Common myeloid progenitor, CD34-positive (primary cell): Measurements from ENCODE around the gene SIT1.

Experiments
- CTCF ChIA-PET: fragments of 350-600 bp; sonication (Branson Sonifier 250); formaldehyde crosslinking; loops from one replicate; lab custom pipeline; 2021; ENCODE audit warnings: antibody characterized with exemption; lab: Charles Lee
- POLR2A ChIA-PET: fragments of 350-600 bp; sonication (Branson Sonifier 250); formaldehyde crosslinking; loops from one replicate; lab custom pipeline; 2021; ENCODE audit warnings: antibody characterized with exemption; lab: Charles Lee
- DNase-seq, 3 donors: peaks; one replicate each; pipeline versions ENCODE4 v3.0.0 to v3.0.0-alpha.2; 2013
- H3K27ac ChIP-seq, 2 experiments: 1 replicate in 1 of 2; 2 replicates in 1 of 2; pipeline ENCODE4 v1.7.0; 2013; ENCODE audit warnings: inconsistent platforms in 2 of 2, low read length in 2 of 2, mild to moderate bottlenecking in 2 of 2, low read depth in 1 of 2, moderate library complexity in 1 of 2; ENCODE audit not compliant: severe bottlenecking in 2 of 2, insufficient read depth in 1 of 2, poor library complexity in 1 of 2
- H3K27me3 ChIP-seq, 5 experiments: replicated peaks in 2 of 5; 1 replicate in 3 of 5; 2 replicates in 2 of 5; pipeline versions ENCODE4 v1.6.1 to v1.7.0; 2013; ENCODE audit warnings: low read length in 4 of 5, mild to moderate bottlenecking in 2 of 5, moderate library complexity in 2 of 5, inconsistent platforms in 1 of 5; ENCODE audit not compliant: insufficient read depth in 5 of 5, control insufficient read depth in 4 of 5
- H3K36me3 ChIP-seq, 4 experiments: 1 replicate in 2 of 4; 2 replicates in 2 of 4; pipeline versions ENCODE4 v1.6.1 to v1.7.0; 2013; ENCODE audit warnings: low read length in 3 of 4, control low read depth in 1 of 4, mild to moderate bottlenecking in 1 of 4; ENCODE audit not compliant: control insufficient read depth in 4 of 4, insufficient read depth in 4 of 4
- H3K4me1 ChIP-seq, 4 experiments: 1 replicate in 3 of 4; 2 replicates in 1 of 4; pipeline versions ENCODE4 v1.6.1 to v1.7.1; 2013; ENCODE audit warnings: low read length in 3 of 4, mild to moderate bottlenecking in 3 of 4, control low read depth in 1 of 4, inconsistent platforms in 1 of 4, moderate library complexity in 1 of 4; ENCODE audit not compliant: control insufficient read depth in 4 of 4, insufficient read depth in 4 of 4; ENCODE audit errors: control extremely low read depth in 1 of 4
- H3K4me3 ChIP-seq, 7 experiments: 1 replicate in 4 of 7; 2 replicates in 3 of 7; pipeline versions ENCODE4 v1.5.1 to v1.7.0; 2013; ENCODE audit warnings: mild to moderate bottlenecking in 7 of 7, low read length in 6 of 7, moderate library complexity in 6 of 7, inconsistent platforms in 2 of 7, low read depth in 2 of 7, control low read depth in 1 of 7; ENCODE audit not compliant: insufficient read depth in 4 of 7, control insufficient read depth in 1 of 7; ENCODE audit errors: extremely low read depth in 1 of 7
- H3K9me3 ChIP-seq, 5 experiments: 1 replicate in 4 of 5; 2 replicates in 1 of 5; pipeline versions ENCODE4 v1.6.1 to v1.7.1; 2013; ENCODE audit warnings: low read length in 4 of 5, mild to moderate bottlenecking in 2 of 5, inconsistent platforms in 1 of 5, low read depth in 1 of 5, moderate library complexity in 1 of 5; ENCODE audit not compliant: control insufficient read depth in 4 of 5, insufficient read depth in 2 of 5; ENCODE audit errors: control extremely low read depth in 1 of 5
- WGBS: methylation state at CpG from one replicate; pipeline ENCODE4 v1.1.5; 2013; ENCODE audit not compliant: insufficient coverage; 5-methylcytosine and 5-hydroxymethylcytosine counted together

Gene SIT1

DNA sequence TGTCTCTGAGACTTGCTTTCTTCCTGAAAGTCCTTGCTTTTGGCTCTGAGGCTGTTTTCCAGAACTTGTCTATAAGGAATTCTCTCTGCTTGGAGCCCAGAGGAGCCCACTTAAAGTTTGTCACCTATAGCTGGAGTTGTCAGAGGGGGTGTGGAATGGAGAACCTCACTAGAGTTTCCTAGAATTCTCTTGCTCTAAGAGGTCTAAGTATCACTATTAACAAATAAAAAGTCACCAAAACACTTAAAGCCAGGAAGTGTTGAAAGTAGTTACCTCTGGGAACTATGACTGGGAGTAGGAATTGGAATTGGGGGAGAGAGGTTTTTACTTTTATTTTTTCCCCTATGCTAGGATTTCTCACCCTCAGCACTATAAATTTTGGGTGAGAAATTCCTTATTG, 15.0 kb downstream of the SIT1 start:
- POLR2A ChIA-PET: no interaction called here
- CTCF ChIA-PET: interaction anchor here (1.0 to 1.9 kb wide), 6 partner anchors 11 to 56 kb away, joined by 3 to 7 read pairs (median 3); no protein-coding TSS in a partner anchor
- Histone ChIP-seq H3K9me3 (peaks cover 0 to 2% (median 0%) of the 10 kb centered on the region in 5 experiments), H3K4me1 (peaks cover 6 to 45% (median 30%) of the 10 kb centered on the region in 4 experiments), H3K27ac (no peak overlapping the region), H3K27me3 (no peaks in the 10 kb centered on the region), H3K4me3 (no peak overlapping the region), H3K36me3 (no peaks in the 10 kb centered on the region)
- DNase-seq: no peak

DNA sequence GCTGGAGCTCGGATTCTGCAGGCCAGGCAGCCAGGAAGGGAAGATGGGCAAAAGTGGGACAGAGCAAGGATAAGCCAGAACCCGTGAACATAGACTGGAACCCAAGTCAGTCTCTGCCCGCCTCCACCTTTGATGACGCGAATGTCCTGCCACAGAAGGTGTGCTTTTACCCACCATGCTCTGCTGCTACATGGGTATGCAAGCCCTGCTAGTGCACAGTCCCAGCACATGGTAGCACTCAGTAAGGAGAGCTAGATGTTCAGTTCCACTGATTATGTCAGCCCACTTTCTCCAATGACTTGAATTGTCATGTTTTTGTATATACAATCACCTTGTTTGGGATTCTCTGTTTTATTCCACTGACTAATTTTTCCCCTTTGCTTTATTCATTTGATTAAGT, 21.1 kb downstream of the SIT1 start:
- no peaks in the 10 kb centered on the region for H3K36me3 ChIP-seq
- H3K4me3 ChIP-seq: no peak overlapping the region
- no peaks in the 10 kb centered on the region for H3K4me1 ChIP-seq
- no peak for DNase-seq
- CTCF ChIA-PET: interaction anchor here (1.5 to 2.4 kb wide), 3 partner anchors 10 to 16 kb away, joined by 8 to 9 read pairs (median 8); no protein-coding TSS in a partner anchor
- no peaks in the 10 kb centered on the region for H3K9me3 ChIP-seq
- no peaks in the 10 kb centered on the region for H3K27me3 ChIP-seq
- H3K27ac ChIP-seq: no peak overlapping the region
- WGBS: 100% methylated on average over 5 of the region's 5 CpGs
- POLR2A ChIA-PET: no interaction called here

DNA sequence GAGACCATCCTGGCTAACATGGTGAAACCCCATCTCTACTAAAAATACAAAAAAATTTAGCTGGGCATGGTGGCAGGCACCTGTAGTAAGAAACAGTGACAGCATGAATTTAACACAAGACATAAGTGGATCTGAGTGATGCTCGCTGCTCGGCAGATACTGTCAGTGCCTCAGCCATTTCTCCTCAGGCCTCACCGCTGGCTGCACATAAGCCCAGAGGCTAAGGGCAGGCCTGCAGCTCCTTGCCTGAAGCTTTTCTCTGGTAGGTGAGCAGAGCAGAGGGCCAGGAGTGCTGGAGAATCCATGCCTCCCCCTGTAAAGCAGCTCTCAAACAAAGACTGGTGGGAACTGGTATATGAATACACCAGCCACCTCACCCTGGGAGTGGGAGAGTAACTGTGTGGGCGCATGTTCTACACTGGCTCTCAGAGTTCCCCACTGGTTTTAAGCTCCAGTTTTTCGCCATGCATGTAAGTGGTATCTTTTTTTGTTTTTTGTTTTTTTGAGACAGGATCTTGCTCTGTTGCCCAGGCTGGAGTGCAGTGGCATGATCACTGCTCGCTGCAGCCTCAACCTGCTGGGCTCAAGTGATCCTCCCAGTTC, 22.2 kb downstream of the SIT1 start:
- ChIA-PET CTCF (interaction anchor here (1.5 to 2.4 kb wide), 6 partner anchors 9 to 25 kb away, joined by 5 to 9 read pairs (median 8); no protein-coding TSS in a partner anchor), POLR2A (no interaction called here)
- no peaks in the 10 kb centered on the region for H3K27me3 ChIP-seq
- no peaks in the 10 kb centered on the region for H3K4me1 ChIP-seq
- H3K9me3 ChIP-seq: no peaks in the 10 kb centered on the region
- H3K4me3 ChIP-seq: no peak overlapping the region
- no peak for DNase-seq
- no peak overlapping the region for H3K27ac ChIP-seq
- H3K36me3 ChIP-seq: no peaks in the 10 kb centered on the region
- WGBS: 97% methylated on average over 6 of the region's 6 CpGs

DNA sequence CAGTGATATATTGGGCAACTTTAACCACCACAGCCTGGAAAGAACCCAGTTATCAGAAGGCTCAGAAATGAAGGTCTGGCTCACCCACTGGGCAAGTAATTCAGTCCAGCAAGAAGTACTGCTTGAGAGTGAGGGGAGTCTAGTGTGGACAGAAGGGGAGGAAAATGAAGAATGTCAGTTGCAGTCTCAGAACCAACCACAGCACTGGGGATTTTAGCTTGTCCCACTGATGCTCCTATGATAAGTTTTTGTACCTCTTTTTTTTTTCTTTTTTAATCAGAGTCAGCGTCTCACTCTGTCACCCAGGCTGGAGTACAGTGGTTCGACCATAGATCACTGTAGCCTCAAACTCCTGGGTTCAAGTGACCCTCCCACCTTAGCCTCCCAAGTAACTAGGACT, 23.2 kb downstream of the SIT1 start:
- no peak overlapping the region for H3K27ac ChIP-seq
- H3K4me3 ChIP-seq: no peak overlapping the region
- H3K36me3 ChIP-seq: no peaks in the 10 kb centered on the region
- H3K9me3 ChIP-seq: no peaks in the 10 kb centered on the region
- WGBS: 100% methylated on average over 2 of the region's 2 CpGs
- H3K4me1 ChIP-seq: no peaks in the 10 kb centered on the region
- DNase-seq: no peak
- CTCF ChIA-PET: interaction anchor here (1.6 to 2.4 kb wide), 4 partner anchors 12 to 24 kb away, joined by 5 to 9 read pairs (median 6); no protein-coding TSS in a partner anchor
- H3K27me3 ChIP-seq: no peaks in the 10 kb centered on the region
- POLR2A ChIA-PET: no interaction called here

DNA sequence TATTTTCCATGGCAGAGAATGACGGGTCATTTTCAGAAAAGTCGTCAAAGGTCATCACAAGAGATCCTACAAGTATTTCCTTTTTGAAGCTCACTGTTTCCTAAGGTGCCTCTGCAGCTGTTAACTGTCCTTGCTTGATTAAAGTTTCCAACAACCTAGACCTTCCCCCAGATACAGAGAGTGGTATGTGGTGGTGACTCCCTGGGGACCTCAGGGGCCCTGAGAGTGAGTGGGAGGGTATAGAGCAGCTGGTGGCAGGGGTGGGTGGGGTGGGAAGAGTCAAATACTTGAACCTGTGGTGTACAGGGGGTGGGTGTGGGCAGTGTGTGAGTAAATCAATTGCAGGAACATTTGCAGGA, 31.0 kb downstream of the SIT1 start:
- H3K4me3 ChIP-seq: peak overlapping the region in 2 of 7 experiments; percentile 13 to 32
- WGBS: 14% methylated on average over 2 of the region's 2 CpGs
- no peaks in the 10 kb centered on the region for H3K27me3 ChIP-seq
- H3K27ac ChIP-seq: no peak overlapping the region
- no peak for DNase-seq
- no peaks in the 10 kb centered on the region for H3K9me3 ChIP-seq
- POLR2A ChIA-PET: interaction anchor here (1.1 kb wide), 1 partner anchor 135 kb away, joined by 3 read pairs; no protein-coding TSS in a partner anchor
- H3K4me1 ChIP-seq: peaks cover 0 to 54% (median 33%) of the 10 kb centered on the region in 4 experiments
- CTCF ChIA-PET: interaction anchor here (0.8 to 2.6 kb wide), 8 partner anchors 9 to 506 kb away, joined by 3 to 10 read pairs (median 4); no protein-coding TSS in a partner anchor
- H3K36me3 ChIP-seq: no peaks in the 10 kb centered on the region

DNA sequence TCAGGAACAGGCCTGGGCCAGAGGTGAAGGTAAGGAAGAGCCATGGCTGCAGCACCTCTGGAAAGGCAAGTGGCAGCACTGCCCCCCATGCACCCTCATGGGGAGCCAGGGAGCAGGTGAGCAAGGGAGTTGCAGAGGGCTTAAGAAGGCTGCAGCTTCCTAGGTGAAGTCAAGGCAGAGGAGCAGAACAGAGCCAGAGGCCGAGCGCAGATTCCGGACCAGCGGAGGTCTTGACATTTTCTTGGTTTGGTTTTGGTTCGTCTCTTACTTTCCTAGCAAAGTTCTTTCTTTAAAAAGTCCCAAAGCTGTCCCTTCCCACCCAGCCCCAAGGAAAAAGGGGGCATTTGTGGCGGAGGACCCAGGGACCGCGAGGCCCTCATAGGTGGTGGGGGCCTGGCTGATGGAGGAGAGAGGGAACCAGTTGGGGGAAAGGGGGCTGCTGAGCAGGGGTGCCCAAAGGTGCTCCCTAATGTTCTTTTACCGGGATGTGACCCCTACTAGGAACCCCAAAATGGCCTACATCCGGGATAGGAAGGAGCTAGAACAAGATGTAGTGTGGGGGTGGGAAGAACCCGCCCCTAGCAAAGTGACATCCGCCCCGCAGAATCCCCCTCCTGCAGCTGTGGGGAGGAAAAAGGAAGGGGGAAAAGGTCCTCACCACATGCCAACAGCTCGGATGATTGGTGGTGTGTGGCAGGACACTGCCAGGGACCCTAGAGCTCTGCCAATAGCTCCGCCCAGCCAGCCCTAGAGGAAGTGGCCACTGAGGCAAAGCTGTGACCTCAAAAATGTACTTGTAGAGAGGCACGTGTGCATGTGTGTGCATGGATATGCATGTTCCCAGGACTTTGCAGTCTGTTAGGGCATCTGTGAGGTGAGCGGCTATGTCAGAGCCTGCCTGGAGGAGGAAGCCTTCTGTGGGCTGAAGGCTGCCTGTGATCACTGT, 31.6 kb downstream of the SIT1 start:
- DNase-seq: peak in 2 of 3 donors; percentile 65 to 80
- Histone ChIP-seq H3K4me1 (peaks cover 0 to 54% (median 33%) of the 10 kb centered on the region in 4 experiments), H3K27me3 (no peaks in the 10 kb centered on the region), H3K27ac (no peak overlapping the region), H3K9me3 (no peaks in the 10 kb centered on the region), H3K4me3 (peak overlapping the region in 3 of 7 experiments; percentile 13 to 84 (median 32)), H3K36me3 (no peaks in the 10 kb centered on the region)
- ChIA-PET CTCF (interaction anchor here (0.8 to 11.4 kb wide), 10 partner anchors 8 to 505 kb away, joined by 3 to 105 read pairs (median 4); partner anchors contain the start of genes ARHGEF39, CCDC107 and RMRP), POLR2A (no interaction called here)
- WGBS: 51% methylated on average over 10 of the region's 17 CpGs
